IgD-negative memory B cell (primary cell): Measurements from ENCODE around the gene C12orf57. TPM values are rescaled to one million over a fixed set of nuclear protein-coding genes. Genes with fewer than 3 reads are reported as not detected.
A peak's percentile ranks its signal among the peaks of the same experiment; 100 is the strongest.

Experiments used
- H3K27ac Mint-ChIP-seq, 3 donors: one replicate each; pipeline ENCODE4 v1.8.0; 2020 to 2022; ENCODE audit warnings: mild to moderate bottlenecking in 3 of 3, mixed read lengths in 3 of 3, moderate library complexity in 1 of 3
- H3K27me3 Mint-ChIP-seq: one replicate; pipeline ENCODE4 v1.8.0; 2021; ENCODE audit warnings: mixed read lengths
- H3K36me3 Mint-ChIP-seq: one replicate; pipeline ENCODE4 v1.8.0; 2020; ENCODE audit warnings: mild to moderate bottlenecking, mixed read lengths
- H3K4me1 Mint-ChIP-seq, 3 donors: one replicate each; pipeline ENCODE4 v1.8.0; 2020 to 2022; ENCODE audit warnings: mixed read lengths in 3 of 3, mild to moderate bottlenecking in 1 of 3
- H3K4me3 Mint-ChIP-seq, 4 donors: one replicate each; pipeline ENCODE4 v1.8.0; 2020 to 2022; ENCODE audit warnings: mild to moderate bottlenecking in 4 of 4, mixed read lengths in 4 of 4, moderate library complexity in 3 of 4
- H3K9me3 Mint-ChIP-seq, 3 donors: one replicate each; pipeline ENCODE4 v1.8.0; 2020 to 2021; ENCODE audit warnings: mixed read lengths in 3 of 3, mild to moderate bottlenecking in 1 of 3
- polyA plus RNA-seq: library from polyadenylated mRNA; unstranded; fragments of 300-500 nt; fragmentation: Illumina TruSeq; gene quantifications from one replicate; pipeline ENCODE4 v1.2.3, GENCODE V29; 2021

C12orf57 gene
- polyA plus RNA-seq, 1 donor from 2014 or later: 141 TPM

DNA sequence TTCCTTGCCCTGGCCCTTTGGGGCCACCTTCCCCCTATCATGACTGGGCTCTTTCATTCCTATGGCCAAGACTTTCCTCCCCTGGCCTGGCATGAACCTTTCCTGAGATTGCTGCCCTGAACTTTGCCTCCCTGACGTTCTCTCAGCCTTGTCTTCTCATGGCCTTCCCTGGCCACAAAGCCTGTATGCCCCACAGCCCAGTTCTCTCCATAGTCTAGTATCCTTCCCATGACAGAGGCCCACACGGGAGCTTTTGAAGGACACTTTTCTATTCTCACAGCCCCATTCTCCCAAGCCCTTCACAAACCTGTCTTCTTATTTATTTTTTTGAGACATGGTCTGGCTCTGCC, 4.7 kb upstream of the C12orf57 start:
- Mint-ChIP-seq H3K4me3 (peak overlapping the region in 3 of 4 donors; percentile 0 to 84 (median 72)), H3K27ac (peak overlapping the region; percentile 63 to 79 (median 66)), H3K4me1 (peaks cover 15 to 18% (median 15%) of the 10 kb centered on the region in 3 donors)

DNA sequence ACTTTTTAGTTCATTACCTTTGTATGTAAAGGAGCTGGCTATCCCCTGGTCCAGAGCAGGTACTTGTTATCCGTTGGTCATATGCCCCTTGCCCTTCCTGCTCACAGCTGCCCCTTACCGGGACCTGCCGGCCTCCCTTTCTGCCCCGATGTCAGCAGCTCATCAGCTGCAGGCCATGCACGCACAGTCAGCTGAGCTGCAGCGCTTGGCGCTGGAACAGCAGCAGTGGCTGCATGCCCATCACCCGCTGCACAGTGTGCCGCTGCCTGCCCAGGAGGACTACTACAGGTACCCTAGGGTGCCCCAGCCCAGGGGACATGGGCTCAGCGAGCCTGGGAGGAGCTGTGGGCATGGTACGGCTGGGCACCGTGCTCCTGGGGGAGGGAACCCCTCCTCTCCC, 2.6 kb upstream of the C12orf57 start:
- H3K36me3 Mint-ChIP-seq: peaks cover 3% of the 10 kb centered on the region
- no peaks in the 10 kb centered on the region for H3K27me3 Mint-ChIP-seq
- H3K9me3 Mint-ChIP-seq: no peaks in the 10 kb centered on the region
- peak overlapping the region in 1 of 4 donors; percentile 42 for H3K4me3 Mint-ChIP-seq
- peak overlapping the region in 2 of 3 donors; percentile 66 to 76 for H3K27ac Mint-ChIP-seq
- peaks cover 15 to 32% (median 28%) of the 10 kb centered on the region in 3 donors for H3K4me1 Mint-ChIP-seq

More for the DNA sequence above, 4.7 kb upstream of the C12orf57 start:
- no peaks in the 10 kb centered on the region for H3K27me3 Mint-ChIP-seq
- no peaks in the 10 kb centered on the region for H3K9me3 Mint-ChIP-seq
- peaks cover 4% of the 10 kb centered on the region for H3K36me3 Mint-ChIP-seq

DNA sequence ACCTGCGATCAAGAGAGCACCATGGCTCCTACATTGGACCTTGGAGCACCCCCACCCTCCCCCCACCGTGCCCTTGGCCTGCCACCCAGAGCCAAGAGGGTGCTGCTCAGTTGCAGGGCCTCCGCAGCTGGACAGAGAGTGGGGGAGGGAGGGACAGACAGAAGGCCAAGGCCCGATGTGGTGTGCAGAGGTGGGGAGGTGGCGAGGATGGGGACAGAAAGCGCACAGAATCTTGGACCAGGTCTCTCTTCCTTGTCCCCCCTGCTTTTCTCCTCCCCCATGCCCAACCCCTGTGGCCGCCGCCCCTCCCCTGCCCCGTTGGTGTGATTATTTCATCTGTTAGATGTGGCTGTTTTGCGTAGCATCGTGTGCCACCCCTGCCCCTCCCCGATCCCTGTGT, 2.0 kb upstream of the C12orf57 start:
- Mint-ChIP-seq H3K27ac (peak overlapping the region in 2 of 3 donors; percentile 37 to 95), H3K4me1 (peaks cover 17 to 33% (median 28%) of the 10 kb centered on the region in 3 donors), H3K36me3 (peaks cover 2% of the 10 kb centered on the region), H3K4me3 (peak overlapping the region in 1 of 4 donors; percentile 61), H3K27me3 (no peaks in the 10 kb centered on the region), H3K9me3 (no peaks in the 10 kb centered on the region)

DNA sequence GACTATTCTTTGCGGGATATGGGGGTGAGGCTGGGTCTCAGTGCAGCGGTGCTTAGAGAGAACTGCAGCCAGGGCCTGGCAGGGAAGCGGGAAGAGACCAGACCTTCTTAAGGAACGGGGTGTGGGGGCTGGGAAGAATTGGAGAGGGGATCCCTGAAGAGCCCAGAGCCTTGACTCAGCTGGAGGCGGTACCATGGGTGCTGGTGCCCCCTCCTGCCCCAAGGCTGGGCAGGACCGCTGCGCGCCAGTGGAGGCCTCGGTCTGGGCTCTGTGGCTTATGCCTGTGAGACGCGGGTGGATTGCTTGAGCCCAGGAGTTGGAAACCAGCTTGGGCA, 1.5 kb upstream of the C12orf57 start:
- Mint-ChIP-seq H3K9me3 (no peaks in the 10 kb centered on the region), H3K36me3 (peaks cover 2% of the 10 kb centered on the region), H3K27ac (peak overlapping the region; percentile 37 to 95 (median 86)), H3K4me3 (peak overlapping the region in 1 of 4 donors; percentile 61), H3K4me1 (peaks cover 21 to 36% (median 31%) of the 10 kb centered on the region in 3 donors), H3K27me3 (no peaks in the 10 kb centered on the region)

DNA sequence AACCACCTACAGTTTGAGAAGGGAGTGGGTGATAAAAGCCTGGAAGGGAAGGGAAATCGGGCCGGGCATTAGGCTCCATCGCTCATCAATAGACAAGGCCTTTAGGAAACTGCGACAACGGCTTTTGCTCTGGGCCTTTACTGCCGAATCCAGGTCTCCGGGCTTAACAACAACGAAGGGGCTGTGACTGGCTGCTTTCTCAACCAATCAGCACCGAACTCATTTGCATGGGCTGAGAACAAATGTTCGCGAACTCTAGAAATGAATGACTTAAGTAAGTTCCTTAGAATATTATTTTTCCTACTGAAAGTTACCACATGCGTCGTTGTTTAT, 467 bp upstream of the C12orf57 start:
- H3K27me3 Mint-ChIP-seq: no peaks in the 10 kb centered on the region
- peak overlapping the region; percentile 86 to 99 (median 96) for H3K4me3 Mint-ChIP-seq
- peak overlapping the region; percentile 95 to 100 (median 99) for H3K27ac Mint-ChIP-seq
- peaks cover 2% of the 10 kb centered on the region for H3K36me3 Mint-ChIP-seq
- peaks cover 21 to 40% (median 35%) of the 10 kb centered on the region in 3 donors for H3K4me1 Mint-ChIP-seq
- no peaks in the 10 kb centered on the region for H3K9me3 Mint-ChIP-seq

DNA sequence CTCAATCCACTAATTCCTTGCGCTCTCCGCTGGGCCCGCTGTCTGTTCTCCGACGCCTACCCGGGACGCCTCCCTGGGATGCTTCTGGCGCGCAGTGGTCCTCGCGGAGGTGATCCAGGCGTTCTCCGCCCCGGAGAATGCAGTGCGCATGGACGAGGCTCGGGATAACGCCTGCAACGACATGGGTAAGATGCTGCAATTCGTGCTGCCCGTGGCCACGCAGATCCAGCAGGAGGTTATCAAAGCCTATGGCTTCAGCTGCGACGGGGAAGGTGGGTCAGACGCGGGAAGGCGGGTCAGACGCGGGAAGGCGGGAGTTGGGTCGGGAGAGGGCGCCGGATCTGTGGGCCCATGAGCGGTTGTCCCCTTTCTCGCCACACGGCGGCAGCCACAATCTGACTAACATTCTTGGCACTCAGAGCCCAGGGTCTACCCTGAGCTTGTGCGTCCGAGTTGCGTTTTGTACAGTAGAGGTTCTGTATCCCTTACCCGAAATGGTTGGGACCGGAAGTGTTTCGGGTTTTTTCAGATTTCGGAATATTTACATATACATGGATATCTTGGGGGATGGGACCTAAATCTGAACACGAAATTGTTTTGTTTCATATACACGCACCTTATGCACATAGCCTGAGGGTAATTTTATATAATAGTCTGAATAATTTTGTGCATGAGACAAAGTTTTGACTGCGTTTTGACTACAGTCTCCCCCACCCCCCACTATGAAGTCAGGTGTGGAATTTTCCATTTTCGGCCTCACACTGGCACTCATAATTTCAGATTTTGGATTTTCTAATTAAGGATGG, 762 bp downstream of the C12orf57 start:
- H3K36me3 Mint-ChIP-seq: peaks cover 2% of the 10 kb centered on the region
- peaks cover 28 to 51% (median 45%) of the 10 kb centered on the region in 3 donors for H3K4me1 Mint-ChIP-seq

DNA sequence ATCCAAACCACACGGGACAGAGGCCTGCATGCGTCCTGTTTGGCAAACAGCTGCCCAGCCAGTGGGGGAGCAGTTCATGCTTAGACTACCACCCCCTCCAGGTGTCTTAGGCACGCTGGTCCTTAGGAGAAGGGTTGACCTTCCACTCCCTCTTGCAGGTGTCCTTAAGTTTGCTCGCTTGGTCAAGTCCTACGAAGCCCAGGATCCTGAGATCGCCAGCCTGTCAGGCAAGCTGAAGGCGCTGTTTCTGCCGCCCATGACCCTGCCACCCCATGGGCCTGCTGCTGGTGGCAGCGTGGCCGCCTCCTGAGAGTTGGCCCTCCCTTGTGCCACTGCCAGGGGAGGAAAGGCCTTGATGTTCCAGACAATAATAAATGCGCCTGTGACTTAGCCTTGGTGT, 1.8 kb downstream of the C12orf57 start:
- Mint-ChIP-seq H3K27me3 (no peaks in the 10 kb centered on the region), H3K36me3 (peaks cover 2% of the 10 kb centered on the region), H3K9me3 (no peaks in the 10 kb centered on the region), H3K4me3 (peak overlapping the region; percentile 79 to 94 (median 90)), H3K27ac (peak overlapping the region; percentile 95 to 100 (median 99)), H3K4me1 (peaks cover 35 to 60% (median 54%) of the 10 kb centered on the region in 3 donors)

More for the DNA sequence above, 762 bp downstream of the C12orf57 start:
- Mint-ChIP-seq H3K27me3 (no peaks in the 10 kb centered on the region), H3K9me3 (no peaks in the 10 kb centered on the region), H3K4me3 (peak overlapping the region; percentile 86 to 99 (median 96)), H3K27ac (peak overlapping the region; percentile 95 to 100 (median 99))

DNA sequence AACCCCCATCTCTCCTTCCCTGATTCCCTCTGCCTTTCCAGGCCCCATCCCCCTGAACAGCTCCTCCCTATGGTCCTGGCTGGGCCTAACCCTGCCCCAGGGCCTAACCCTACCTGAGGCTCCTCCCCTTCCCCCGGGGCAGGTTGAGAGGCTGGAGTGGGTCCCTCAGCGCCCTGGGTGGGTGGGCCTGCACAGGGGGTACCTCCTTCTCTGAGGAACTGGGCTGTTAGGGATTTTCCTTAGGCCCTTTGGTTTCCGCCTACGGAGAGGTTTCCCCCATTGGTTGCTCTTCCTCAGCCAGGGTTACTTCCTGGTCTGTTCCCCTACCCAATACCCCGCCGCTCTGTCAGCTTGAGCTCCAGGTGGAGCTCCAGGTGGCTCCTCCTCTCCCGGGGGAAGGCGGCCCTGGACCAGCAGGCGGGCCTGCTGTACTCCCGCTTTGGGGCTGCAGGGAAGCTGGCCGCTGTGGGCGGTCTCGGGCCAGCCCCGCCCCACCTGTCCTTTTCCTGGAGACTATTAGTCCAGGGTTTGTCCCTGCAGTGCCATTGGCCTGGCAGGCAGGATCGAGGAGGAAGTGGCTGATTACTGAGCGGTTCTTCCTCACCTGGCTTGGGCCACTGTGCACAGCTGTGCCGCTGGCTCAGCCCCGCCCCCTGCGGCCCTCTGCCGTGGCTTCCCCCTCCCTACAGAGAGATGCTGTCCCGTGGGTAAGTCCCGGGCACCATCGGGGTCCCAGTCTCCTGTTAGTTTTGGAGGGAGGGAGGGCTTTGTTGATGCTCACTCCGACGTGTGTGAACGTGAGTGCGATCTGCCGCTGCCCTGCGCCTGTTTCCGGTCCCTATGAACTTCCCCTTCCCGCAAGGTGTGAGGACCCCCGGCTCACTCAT, 2.5 kb downstream of the C12orf57 start:
- peak overlapping the region; percentile 95 to 100 (median 99) for H3K27ac Mint-ChIP-seq
- H3K36me3 Mint-ChIP-seq: peaks cover 2% of the 10 kb centered on the region
- H3K9me3 Mint-ChIP-seq: no peaks in the 10 kb centered on the region
- H3K4me1 Mint-ChIP-seq: peaks cover 40 to 64% (median 58%) of the 10 kb centered on the region in 3 donors
- H3K27me3 Mint-ChIP-seq: no peaks in the 10 kb centered on the region
- H3K4me3 Mint-ChIP-seq: peak overlapping the region; percentile 70 to 94 (median 93)

DNA sequence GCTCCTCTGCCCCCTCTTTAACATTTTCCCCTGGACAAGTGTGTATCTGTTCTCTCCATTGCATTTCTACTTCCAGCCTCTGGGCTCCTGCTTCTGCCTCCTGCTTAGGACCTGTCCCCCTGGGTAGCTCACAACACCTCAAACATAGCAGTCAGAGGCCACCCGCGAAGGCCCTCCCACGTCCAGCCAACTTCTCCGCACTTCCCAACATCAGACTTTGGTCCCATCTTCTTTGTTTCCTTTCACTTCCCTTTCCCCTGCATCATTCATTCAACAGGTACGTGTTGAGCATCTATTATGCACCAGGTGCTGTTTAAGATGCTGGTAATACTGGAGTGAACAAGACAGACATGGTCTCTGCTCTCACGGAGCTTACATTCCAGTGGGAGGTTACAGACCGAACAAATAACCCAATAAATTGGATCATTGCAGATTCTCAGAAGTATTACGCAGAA, 3.1 kb downstream of the C12orf57 start:
- Mint-ChIP-seq H3K4me1 (peaks cover 40 to 64% (median 58%) of the 10 kb centered on the region in 3 donors), H3K4me3 (peak overlapping the region; percentile 70 to 94 (median 93)), H3K27me3 (no peaks in the 10 kb centered on the region), H3K27ac (peak overlapping the region; percentile 95 to 100 (median 99)), H3K9me3 (no peaks in the 10 kb centered on the region), H3K36me3 (peaks cover 3% of the 10 kb centered on the region)

DNA sequence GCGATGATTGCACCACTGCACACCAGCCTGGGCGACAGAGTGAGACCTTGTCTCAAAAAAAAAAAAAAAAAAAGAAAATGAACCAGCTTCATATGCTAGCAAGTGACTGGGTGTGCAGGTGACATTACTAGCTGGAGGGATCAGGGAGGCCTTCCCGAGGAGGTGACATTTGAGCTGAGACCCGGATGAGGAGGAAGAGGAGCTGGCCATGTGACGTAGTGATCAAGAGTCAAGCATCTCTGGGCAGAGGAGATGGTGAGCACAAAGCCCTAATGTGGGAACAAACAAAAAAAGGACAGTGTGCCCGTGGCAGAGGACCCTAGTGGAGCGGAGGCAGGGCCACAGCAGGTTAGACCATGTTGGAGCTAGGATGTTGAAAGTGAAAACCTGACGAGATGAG, 3.8 kb downstream of the C12orf57 start:
- H3K36me3 Mint-ChIP-seq: peaks cover 6% of the 10 kb centered on the region
- H3K4me1 Mint-ChIP-seq: peaks cover 40 to 64% (median 58%) of the 10 kb centered on the region in 3 donors
- H3K27me3 Mint-ChIP-seq: no peaks in the 10 kb centered on the region
- peak overlapping the region; percentile 61 to 99 (median 95) for H3K27ac Mint-ChIP-seq
- no peaks in the 10 kb centered on the region for H3K9me3 Mint-ChIP-seq
- H3K4me3 Mint-ChIP-seq: peak overlapping the region in 3 of 4 donors; percentile 70 to 91 (median 87)

DNA sequence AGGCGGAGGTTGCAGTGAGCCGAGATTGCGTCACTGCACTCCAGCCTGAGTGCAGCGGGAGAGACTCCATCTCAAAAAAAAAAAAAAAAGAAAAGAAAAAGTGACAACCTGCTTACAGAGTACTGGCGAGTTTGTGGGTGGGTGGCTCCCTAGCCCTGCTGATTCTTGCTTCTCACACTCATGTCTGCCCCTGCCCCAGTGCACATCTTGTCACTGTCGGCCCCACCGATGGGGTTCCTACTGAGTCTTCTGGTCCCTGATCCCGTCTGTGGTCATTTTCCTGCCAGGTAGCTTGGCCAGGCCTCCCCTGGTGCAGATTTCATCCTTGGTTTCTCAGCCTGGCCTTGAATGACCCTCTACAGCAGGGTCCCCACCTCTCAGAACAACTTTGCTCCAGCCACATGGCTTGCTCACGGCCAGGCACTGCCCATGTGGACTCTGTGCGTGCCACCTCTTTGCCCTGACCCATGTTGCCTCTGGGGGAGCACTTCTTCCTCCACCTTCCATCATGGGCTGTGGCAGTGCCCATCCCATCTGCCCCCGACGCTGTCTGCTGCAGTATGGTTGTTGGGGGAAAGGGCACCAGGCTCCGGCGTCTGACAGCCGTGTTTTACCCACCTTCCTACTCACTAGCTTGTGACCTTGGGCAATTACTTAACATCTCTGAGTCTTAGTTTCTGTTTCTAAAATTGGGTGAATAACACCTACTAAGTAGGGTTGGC, 5.2 kb downstream of the C12orf57 start:
- Mint-ChIP-seq H3K36me3 (peaks cover 13% of the 10 kb centered on the region), H3K27me3 (no peaks in the 10 kb centered on the region), H3K27ac (peak overlapping the region; percentile 95 to 99 (median 97)), H3K9me3 (no peaks in the 10 kb centered on the region), H3K4me1 (peaks cover 37 to 59% (median 53%) of the 10 kb centered on the region in 3 donors), H3K4me3 (peak overlapping the region; percentile 66 to 91 (median 82))

DNA sequence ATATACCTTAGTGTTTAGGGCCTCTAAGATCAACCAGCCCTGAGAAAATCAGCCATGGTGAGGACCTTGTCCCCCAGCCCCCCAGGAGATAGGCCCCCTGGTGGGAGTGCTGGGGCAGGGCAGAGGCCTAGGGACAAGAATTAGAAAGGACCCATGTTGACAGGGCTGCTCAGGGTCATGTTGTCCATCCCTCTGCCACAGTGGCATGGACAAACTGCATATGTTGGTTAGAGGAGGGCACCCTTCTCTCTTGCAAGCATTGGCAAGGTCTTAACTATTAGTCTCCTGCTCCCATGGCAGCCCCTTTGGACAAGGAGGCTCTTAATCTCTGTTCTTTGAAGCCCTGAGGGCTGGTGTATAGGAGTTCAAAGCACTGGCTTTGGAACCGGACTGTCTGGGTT, 6.6 kb downstream of the C12orf57 start:
- no peaks in the 10 kb centered on the region for H3K9me3 Mint-ChIP-seq
- H3K27ac Mint-ChIP-seq: peak overlapping the region; percentile 95 to 97 (median 97)
- no peaks in the 10 kb centered on the region for H3K27me3 Mint-ChIP-seq
- H3K4me3 Mint-ChIP-seq: peak overlapping the region; percentile 90 to 100 (median 98)
- peaks cover 43 to 58% (median 57%) of the 10 kb centered on the region in 3 donors for H3K4me1 Mint-ChIP-seq
- peaks cover 18% of the 10 kb centered on the region for H3K36me3 Mint-ChIP-seq

DNA sequence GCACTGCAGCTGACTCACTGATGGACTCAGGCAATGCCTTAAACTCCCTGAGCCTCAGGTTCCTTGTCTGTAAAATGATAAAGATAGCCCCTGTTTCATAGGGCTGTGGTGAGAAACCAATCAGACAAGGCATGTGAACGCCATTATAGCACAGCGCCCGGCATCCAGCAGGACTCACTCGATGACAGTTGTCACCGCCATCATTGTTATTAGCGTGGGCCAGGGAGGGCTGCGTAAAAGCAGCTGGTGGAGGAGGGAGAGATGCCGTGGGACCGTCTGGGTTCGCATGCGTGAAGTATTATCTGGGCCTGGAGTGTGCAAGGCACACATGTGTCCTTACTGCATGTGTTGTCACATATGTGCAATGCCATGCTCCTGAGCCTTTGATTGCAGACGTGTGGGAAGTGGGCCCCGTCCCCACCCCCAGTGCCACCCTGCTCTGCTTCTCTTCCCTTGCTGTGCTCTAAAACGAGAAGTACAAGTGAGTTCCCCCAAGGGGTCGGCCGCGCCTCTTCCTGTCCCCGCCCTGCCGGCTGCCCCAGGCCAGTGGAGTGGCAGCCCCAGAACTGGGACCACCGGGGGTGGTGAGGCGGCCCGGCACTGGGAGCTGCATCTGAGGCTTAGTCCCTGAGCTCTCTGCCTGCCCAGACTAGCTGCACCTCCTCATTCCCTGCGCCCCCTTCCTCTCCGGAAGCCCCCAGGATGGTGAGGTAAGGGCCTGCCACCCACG, 7.2 kb downstream of the C12orf57 start, which contains the start of gene PTPN6:
TSS of gene PTPN6 (plus strand) at position 546 of the 730 bp plus-strand sequence. CDS start at position 703, 157 bp downstream.
- Mint-ChIP-seq H3K36me3 (peaks cover 20% of the 10 kb centered on the region), H3K4me1 (peaks cover 43 to 58% (median 57%) of the 10 kb centered on the region in 3 donors), H3K4me3 (peak within 1 kb of the TSS; percentile 90 to 100 (median 98)), H3K9me3 (no peaks in the 10 kb centered on the region), H3K27ac (peak within 1 kb of the TSS; percentile 95 to 97 (median 97)), H3K27me3 (no peaks in the 10 kb centered on the region)
